Endothelial cell of umbilical vein (primary cell): ENCODE results near the gene EXOC3. TPM values are rescaled to one million over a fixed set of nuclear protein-coding genes. Genes with fewer than 3 reads are reported as not detected.

ENCODE experiments used
- BruUV-seq: library from RNA; stranded (reverse); fragments of 400-500 nt; replicated peaks from 2 replicates; lab custom pipeline; 2021; lab: Mats Ljungman, UMichigan
- CTCF ChIA-PET: fragments of 300-600, 350-600 bp; sonication (Branson Sonifier 250); formaldehyde crosslinking; loops from one replicate; lab custom pipeline; 2021; ENCODE audit warnings: antibody characterized with exemption, inconsistent platforms; lab: Charles Lee
- POLR2A ChIA-PET: fragments of 300-600, 350-600 bp; sonication (Branson Sonifier 250); formaldehyde crosslinking; loops from one replicate; lab custom pipeline; 2021; ENCODE audit warnings: antibody characterized with exemption, inconsistent platforms; lab: Charles Lee
- DNase-seq: peaks from one replicate; pipeline ENCODE4 v3.0.0-alpha.2; 2011; ENCODE audit warnings: low read depth, low spot score
- FAIRE-seq: peaks from 2 replicates; lab custom pipeline; 2011; peaks lifted over from hg19 to GRCh38; lab: Jason Lieb, UNC
- H2AFZ ChIP-seq: 2 replicates; pipeline ENCODE4 v1.6.0; 2012; ENCODE audit warnings: low read depth, low read length, control low read depth, inconsistent platforms
- H3K27ac ChIP-seq: 2 replicates; pipeline ENCODE4 v1.5.1; 2011; ENCODE audit warnings: low read depth, mild to moderate bottlenecking, control low read depth, low read length, moderate library complexity; ENCODE audit not compliant: insufficient read depth
- H3K27me3 ChIP-seq, 2 experiments: 2 replicates each; pipeline versions ENCODE4 v1.6.0 to v1.6.1; 2011; ENCODE audit warnings: low read length in 2 of 2, mixed read lengths in 1 of 2; ENCODE audit not compliant: control insufficient read depth in 2 of 2, insufficient read depth in 2 of 2
- H3K36me3 ChIP-seq, 2 experiments: 2 replicates in 1 of 2; 3 replicates in 1 of 2; pipeline ENCODE4 v1.5.1; 2011; ENCODE audit warnings: low read length in 2 of 2, mild to moderate bottlenecking in 1 of 2, moderate library complexity in 1 of 2; ENCODE audit not compliant: control insufficient read depth in 2 of 2, insufficient read depth in 2 of 2; ENCODE audit errors: extremely low read depth in 1 of 2
- H3K4me1 ChIP-seq: 3 replicates; pipeline ENCODE4 v1.5.1; 2011; ENCODE audit warnings: mild to moderate bottlenecking, low read length; ENCODE audit not compliant: control insufficient read depth, insufficient read depth; ENCODE audit errors: extremely low read depth
- H3K4me2 ChIP-seq: 2 replicates; pipeline ENCODE4 v1.6.1; 2011; ENCODE audit warnings: low read length, control low read depth, mixed read lengths; ENCODE audit not compliant: insufficient read depth
- H3K4me3 ChIP-seq, 3 experiments: fragments of 200-600 bp in 1 of 3; sonication (generic), shearing (Covaris generic) in 1 of 3; replicated peaks in 1 of 3; 2 replicates each; pipeline ENCODE4 v1.5.1; 2011 to 2016; ENCODE audit warnings: control low read depth in 3 of 3, low read length in 3 of 3, mild to moderate bottlenecking in 2 of 3, inconsistent platforms in 1 of 3, low read depth in 1 of 3, moderate library complexity in 1 of 3; ENCODE audit not compliant: insufficient read depth in 1 of 3
- H3K79me2 ChIP-seq: 2 replicates; pipeline ENCODE4 v1.6.0; 2012; ENCODE audit warnings: low read length, inconsistent platforms; ENCODE audit not compliant: control insufficient read depth, insufficient read depth
- H3K9ac ChIP-seq: replicated peaks from 2 replicates; pipeline ENCODE3; 2011; ENCODE audit warnings: low read length, control low read depth; ENCODE audit not compliant: insufficient read depth; ENCODE audit errors: extremely low read depth
- H3K9me1 ChIP-seq: replicated peaks from 3 replicates; pipeline ENCODE4 v1.6.0; 2011; ENCODE audit warnings: mild to moderate bottlenecking, low read length; ENCODE audit not compliant: control insufficient read depth, insufficient read depth; ENCODE audit errors: extremely low read depth
- H3K9me3 ChIP-seq: replicated peaks from 2 replicates; pipeline ENCODE4 v1.5.1; 2012; ENCODE audit warnings: low read length, inconsistent platforms; ENCODE audit not compliant: control insufficient read depth, insufficient read depth
- H4K20me1 ChIP-seq: replicated peaks from 2 replicates; pipeline ENCODE3; 2011; ENCODE audit warnings: mild to moderate bottlenecking, low read length; ENCODE audit not compliant: control insufficient read depth, insufficient read depth; ENCODE audit errors: extremely low read depth
- CTCF ChIP-seq, 2 donors: IDR thresholded peaks; 1 replicate in 1 of 2; 2 replicates in 1 of 2; pipeline ENCODE4 v1.5.1; 2011; ENCODE audit warnings: low read length in 2 of 2, mild to moderate bottlenecking in 2 of 2, moderate library complexity in 2 of 2, control low read depth in 1 of 2, inconsistent platforms in 1 of 2, low read depth in 1 of 2; ENCODE audit not compliant: insufficient read depth in 1 of 2; ENCODE audit errors: extremely low read depth in 1 of 2
- EZH2 ChIP-seq: IDR thresholded peaks from 2 replicates; pipeline ENCODE4 v1.6.1; 2012; ENCODE audit warnings: borderline replicate concordance, low read depth, mild to moderate bottlenecking, moderate library complexity, low read length, inconsistent platforms; ENCODE audit not compliant: severe bottlenecking
- FOS ChIP-seq: IDR thresholded peaks from 2 replicates; pipeline ENCODE4 v1.6.1; 2011; ENCODE audit warnings: mild to moderate bottlenecking, low read length, moderate library complexity, borderline replicate concordance; ENCODE audit not compliant: insufficient read depth
- GATA2 ChIP-seq: IDR thresholded peaks from 2 replicates; pipeline ENCODE4 v1.7.0; 2011; ENCODE audit warnings: low read depth, mild to moderate bottlenecking, moderate library complexity, mixed read lengths, low read length; ENCODE audit not compliant: insufficient read length, insufficient read depth
- JUN ChIP-seq: IDR thresholded peaks from 2 replicates; pipeline ENCODE4 v1.6.1; 2011; ENCODE audit warnings: borderline replicate concordance, low read depth; ENCODE audit not compliant: insufficient read length, insufficient read depth
- POLR2A ChIP-seq: IDR thresholded peaks from 2 replicates; pipeline ENCODE4 v1.6.1; 2012; ENCODE audit warnings: low read depth, mild to moderate bottlenecking, control low read depth, low read length
- POLR2AphosphoS5 ChIP-seq: IDR thresholded peaks from 2 replicates; pipeline ENCODE4 v1.6.1; 2012; ENCODE audit warnings: low read depth, mild to moderate bottlenecking, control low read depth, low read length, moderate library complexity; ENCODE audit not compliant: insufficient read depth
- dilution Hi-C: fragments of 300-500 bp; cut with MboI; formaldehyde crosslinking; loops from one replicate; pipeline ENCODE4 v1.15.0; 2019; ENCODE audit warnings: low sequenced_read_pairs; ENCODE audit not compliant: extremely low pct_ligation_motif_present
- intact Hi-C: fragments of 100-400 bp; cut with micrococcal nuclease; formaldehyde crosslinking; loops from one replicate; pipeline ENCODE4 v1.10.0; 2022
- polyA plus RNA-seq, 4 experiments: library from polyadenylated mRNA; depleted of rRNA in 3 of 4; stranded (reverse) in 3 of 4; unstranded in 1 of 4; fragments of >200 nt; gene quantifications; 2 replicates each; pipeline versions ENCODE4 v1.2.1 to v1.2.3, GENCODE V29; 2011 to 2012; ENCODE audit warnings: missing spikeins in 1 of 4
- total RNA-seq: library from RNA; stranded (reverse); gene quantifications from 2 replicates; pipeline ENCODE4 v1.2.3, GENCODE V29; 2021
- TF ChIP-seq, protein P1 (sequence below): IDR thresholded peaks from 2 replicates; pipeline ENCODE4 v1.6.1; 2011; ENCODE audit not compliant: insufficient read depth, insufficient read length

The EXOC3 gene
- total and polyA plus RNA-seq, 2 donors (not counting 3 experiments of a cell fraction or from before 2014, with no cell fraction given), result 26.4 to 52.9 TPM

DNA sequence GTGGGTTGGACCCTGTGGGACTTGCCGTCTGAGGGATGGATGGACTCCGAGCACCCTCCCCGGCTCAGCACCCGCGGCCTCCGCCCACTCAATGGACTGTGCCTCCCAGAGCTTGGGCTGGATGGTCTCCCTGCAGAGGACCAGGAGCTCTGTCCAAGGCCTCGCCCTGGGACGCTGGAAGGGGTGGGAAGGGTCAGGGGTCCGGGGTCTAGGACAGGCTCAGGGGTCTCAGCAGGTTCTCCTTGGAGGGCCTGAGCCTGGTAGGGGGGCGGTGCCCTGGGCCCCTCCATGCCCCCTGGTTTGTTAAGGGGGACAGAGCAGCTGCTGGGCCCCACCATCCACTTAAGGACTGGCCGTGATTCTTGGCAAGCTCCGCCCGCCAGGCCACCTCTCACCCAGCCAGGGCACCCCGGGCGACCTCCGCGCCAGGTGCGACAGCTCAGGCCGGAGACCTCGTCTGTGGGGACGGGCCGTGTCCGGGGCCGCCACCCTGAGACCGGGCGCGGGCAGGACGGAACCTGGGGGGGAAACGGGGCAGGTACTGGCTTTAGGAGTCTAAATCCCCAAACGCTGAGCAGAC is 29.2 kb downstream of the EXOC3 start:
- H3K27ac ChIP-seq, result peak overlapping the region; percentile 82
- DNase-seq (peak; percentile 9), FAIRE-seq (peak; percentile 46)
- peak overlapping the region; percentile 91 for H2AFZ ChIP-seq
- peak overlapping the region; percentile 76 for H3K9ac ChIP-seq
- H3K9me1 ChIP-seq, result no peaks in the 10 kb centered on the region
- H3K79me2 ChIP-seq, result peaks cover 4% of the 10 kb centered on the region
- ChIA-PET CTCF (interaction anchor here (2.3 to 3.5 kb wide), 2 partner anchors 26 to 155 kb away, joined by 11 to 23 read pairs; no protein-coding TSS in a partner anchor), POLR2A (interaction anchor here (0.6 kb wide), 2 partner anchors 83 to 1280 kb away, joined by 5 to 8 read pairs; no protein-coding TSS in a partner anchor)
- peaks cover 0 to 2% of the 10 kb centered on the region in 2 experiments for H3K36me3 ChIP-seq
- no peaks in the 10 kb centered on the region for H3K9me3 ChIP-seq
- peaks cover 5 to 10% of the 10 kb centered on the region in 2 experiments for H3K27me3 ChIP-seq
- dilution Hi-C loops (no loop called here), intact Hi-C loops (loop anchor here (5.0 kb wide), 1 partner anchor 140 kb away; the partner anchor contains the start of gene CEP72)
- peak overlapping the region; percentile 42 to 55 (median 43) for H3K4me3 ChIP-seq
- no peak for TF ChIP-seq JUN
- no peak for TF ChIP-seq POLR2AphosphoS5
- TF ChIP-seq GATA2, result no peak
- TF ChIP-seq FOS, result no peak
- TF ChIP-seq CTCF (IDR thresholded peaks at IDR 0.05; ENCODE audit: extremely low read depth in 1 of 2, insufficient read depth in 1 of 2, low read depth in 1 of 2, low read length in 2 of 2), result no peak
- no peak for TF ChIP-seq POLR2A
- TF ChIP-seq, protein P1, sequence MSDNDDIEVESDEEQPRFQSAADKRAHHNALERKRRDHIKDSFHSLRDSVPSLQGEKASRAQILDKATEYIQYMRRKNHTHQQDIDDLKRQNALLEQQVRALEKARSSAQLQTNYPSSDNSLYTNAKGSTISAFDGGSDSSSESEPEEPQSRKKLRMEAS, result no peak
- no peak for TF ChIP-seq EZH2
- BruUV-seq, result no TSS peak
- peak overlapping the region; percentile 68 for H3K4me2 ChIP-seq
- H4K20me1 ChIP-seq, result no peaks in the 10 kb centered on the region
- peaks cover 6% of the 10 kb centered on the region for H3K4me1 ChIP-seq
